ENCODE results near the gene MACO1.

MACO1 gene

DNA sequence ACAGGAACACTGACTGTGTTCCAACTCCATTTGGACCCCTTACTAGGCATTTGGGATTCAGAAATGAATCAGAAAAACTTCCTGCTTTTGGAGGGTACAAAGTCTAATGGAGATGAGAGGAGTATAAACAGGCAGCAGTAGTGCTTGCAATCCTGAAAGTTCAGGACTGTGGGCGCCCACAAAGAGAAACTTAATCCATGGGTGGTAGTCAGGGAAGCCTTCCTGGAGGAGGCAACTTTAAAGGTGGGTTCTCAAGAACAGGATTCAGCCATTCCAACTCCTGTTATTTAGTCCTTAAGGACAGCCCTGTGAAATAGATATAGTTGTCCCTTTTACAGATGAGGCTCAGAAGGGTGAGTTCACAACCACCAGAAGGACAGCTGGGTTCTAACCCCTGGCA lies 110.7 kb downstream of the MACO1 start:
- no peak for TF ChIP-seq CTCF (conservative IDR thresholded peaks at IDR 0.05)
- TF ChIP-seq ZFX (IDR thresholded peaks at IDR 0.05): no peak
- H3K27ac ChIP-seq: no peak overlapping the region

GRCh38 chr1:25541889-25542658 lies 111.4 kb downstream of the MACO1 start:
- no peak overlapping the region for H3K27ac ChIP-seq

DNA sequence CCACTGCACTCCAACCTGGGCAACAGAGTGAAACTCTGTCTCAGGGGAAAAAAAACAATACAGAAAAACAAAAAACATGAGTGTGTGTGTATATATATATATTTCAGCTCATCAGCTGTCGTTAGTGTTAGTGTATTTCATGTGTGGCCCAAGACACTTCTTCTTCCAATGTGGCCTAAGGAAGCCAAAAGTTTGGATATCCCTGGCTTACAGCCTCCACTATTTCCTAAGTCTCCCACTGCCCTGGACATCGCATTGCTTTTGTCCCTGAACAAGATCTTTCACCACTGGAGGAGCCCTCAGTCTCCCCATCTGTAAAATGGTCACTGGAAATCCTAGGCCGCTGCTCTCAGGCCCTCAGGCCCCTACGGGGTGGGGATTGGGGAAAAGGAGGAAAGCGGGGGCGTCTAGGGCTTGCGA lies 112.3 kb downstream of the MACO1 start:
- no peak for TF ChIP-seq ZFX (IDR thresholded peaks at IDR 0.05)
- TF ChIP-seq CTCF (conservative IDR thresholded peaks at IDR 0.05): no peak
- peak overlapping the region; percentile 82 for H3K27ac ChIP-seq

More at GRCh38 chr1:25541889-25542658, 111.4 kb downstream of the MACO1 start:
- TF ChIP-seq ZFX (IDR thresholded peaks at IDR 0.05) (no peak), CTCF (conservative IDR thresholded peaks at IDR 0.05) (no peak)

GRCh38 chr1:25543425-25544242 lies 112.9 kb downstream of the MACO1 start, which contains the start of gene LDLRAP1:
Gene LDLRAP1 (plus strand): TSS chr1:25543606. CDS start chr1:25543699, 93 bp downstream.
- TF ChIP-seq ZFX (IDR thresholded peaks at IDR 0.05) (peak; percentile 77), CTCF (conservative IDR thresholded peaks at IDR 0.05) (no peak; the same call in 1 of the 2 replicates)
- peak within 1 kb of the TSS; percentile 82 for H3K27ac ChIP-seq

- H3K27ac ChIP-seq: peak overlapping the region; percentile 82
- TF ChIP-seq ZFX (IDR thresholded peaks at IDR 0.05) (no peak), CTCF (conservative IDR thresholded peaks at IDR 0.05) (no peak)
Observed at GRCh38 chr1:25544243-25544764, 113.6 kb downstream of the MACO1 start.

GRCh38 chr1:25544819-25545218 lies 114.1 kb downstream of the MACO1 start:
- H3K27ac ChIP-seq: no peak overlapping the region; the same call in 1 of the 2 replicates
- TF ChIP-seq ZFX (IDR thresholded peaks at IDR 0.05): no peak
- TF ChIP-seq CTCF (conservative IDR thresholded peaks at IDR 0.05): no peak
